Measurements from ENCODE around the gene NEO1.

- TF ChIP-seq CTCF (IDR thresholded peaks at IDR 0.05) (no peak), POLR2A (IDR thresholded peaks at IDR 0.05) (no peak)
Measured at GRCh38 chr15:73346735-73347312, 294.6 kb downstream of the NEO1 start.
